Tibial nerve (tissue), 4 donors: ENCODE data around the gene SCEL. TPM values are rescaled to one million over a fixed set of nuclear protein-coding genes. Genes with fewer than 3 reads are reported as not detected.

ENCODE experiments used
- DNase-seq, 2 donors: peaks; one replicate each; pipeline ENCODE4 v3.0.0-alpha.2; 2019; ENCODE audit warnings: low spot score in 2 of 2
- H3K27ac ChIP-seq, 4 donors: fragments of 200-600 bp; sonication (generic) in 3 of 4; one replicate each; pipeline ENCODE4 v1.5.1; 2017 to 2019; ENCODE audit warnings: mild to moderate bottlenecking in 1 of 4
- H3K27me3 ChIP-seq, 2 donors: fragments of 200-600 bp; sonication (generic) in 1 of 2; one replicate each; pipeline versions ENCODE4 v1.5.1 to v1.6.0; 2017 to 2019
- H3K36me3 ChIP-seq, 3 donors: fragments of 200-600 bp; sonication (generic); one replicate each; pipeline ENCODE4 v1.5.1; 2018 to 2019
- H3K4me1 ChIP-seq, 4 donors: fragments of 200-600 bp; sonication (generic) in 3 of 4; one replicate each; pipeline ENCODE4 v1.5.1; 2017 to 2019
- H3K4me3 ChIP-seq, 4 donors: fragments of 200-600 bp; sonication (generic) in 3 of 4; one replicate each; pipeline ENCODE4 v1.5.1; 2017 to 2019; ENCODE audit warnings: mild to moderate bottlenecking in 1 of 4, moderate library complexity in 1 of 4
- H3K9me3 ChIP-seq, 4 donors: fragments of 200-600 bp; sonication (generic) in 3 of 4; one replicate each; pipeline ENCODE4 v1.5.1; 2017 to 2019
- CTCF ChIP-seq, 5 experiments: fragments of 200-600 bp in 3 of 5; fragments of 450-650 bp in 2 of 5; sonication (generic) in 3 of 5; IDR thresholded peaks; one replicate each; pipeline ENCODE4 v1.5.1; 2016 to 2019; ENCODE audit warnings: antibody characterized with exemption in 5 of 5, mild to moderate bottlenecking in 3 of 5, moderate library complexity in 2 of 5
- EP300 ChIP-seq, 2 donors: sonication (generic); formaldehyde crosslinking; IDR thresholded peaks; one replicate each; pipeline ENCODE4 v1.6.1; 2017; ENCODE audit warnings: antibody characterized with exemption in 2 of 2, mild to moderate bottlenecking in 1 of 2
- POLR2A ChIP-seq, 2 donors: fragments of 450-650 bp; IDR thresholded peaks; one replicate each; pipeline ENCODE4 v1.6.1; 2017; ENCODE audit warnings: antibody characterized with exemption in 2 of 2, mild to moderate bottlenecking in 2 of 2, moderate library complexity in 2 of 2
- WGBS, 2 donors: methylation state at CpG; one replicate each; pipeline ENCODE4 v1.1.5; 2018; 5-methylcytosine and 5-hydroxymethylcytosine counted together
- total RNA-seq, 4 donors: library from RNA; depleted of rRNA; stranded (reverse); fragments of >200 nt; gene quantifications; one replicate each; pipeline ENCODE4 v1.1.0, GENCODE V29; 2016

SCEL gene
- total RNA-seq, 4 donors from 2014 or later: not detected

- Histone ChIP-seq H3K9me3 (no peaks in the 10 kb centered on the region), H3K4me1 (peaks cover 0 to 9% (median 2%) of the 10 kb centered on the region in 4 donors), H3K27ac (no peak overlapping the region), H3K4me3 (no peak overlapping the region), H3K27me3 (no peaks in the 10 kb centered on the region), H3K36me3 (no peaks in the 10 kb centered on the region)
- DNase-seq: no peak
- WGBS, 2 donors: 39 to 41% methylated on average over 5 of the region's 5 CpGs
- TF ChIP-seq POLR2A (IDR thresholded peaks at IDR 0.05) (no peak), EP300 (IDR thresholded peaks at IDR 0.05) (no peak), CTCF (IDR thresholded peaks at IDR 0.05) (no peak)
Observed at GRCh38 chr13:77507931-77508776, 27.4 kb upstream of the SCEL start.

GRCh38 chr13:77508959-77509620 is 26.4 kb upstream of the SCEL start:
- DNase-seq: no peak
- H3K9me3 ChIP-seq: no peaks in the 10 kb centered on the region
- no peaks in the 10 kb centered on the region for H3K27me3 ChIP-seq
- WGBS, 2 donors: 14 to 17% methylated on average over 4 of the region's 4 CpGs
- peak overlapping the region in 2 of 4 donors; percentile 30 to 33 for H3K27ac ChIP-seq
- peaks cover 0 to 9% (median 2%) of the 10 kb centered on the region in 4 donors for H3K4me1 ChIP-seq
- H3K4me3 ChIP-seq: no peak overlapping the region
- TF ChIP-seq POLR2A (IDR thresholded peaks at IDR 0.05): no peak
- TF ChIP-seq CTCF (IDR thresholded peaks at IDR 0.05): no peak
- no peak for TF ChIP-seq EP300 (IDR thresholded peaks at IDR 0.05)
- no peaks in the 10 kb centered on the region for H3K36me3 ChIP-seq

GRCh38 chr13:77510156-77510555 is 25.4 kb upstream of the SCEL start:
- Histone ChIP-seq H3K4me1 (peaks cover 0 to 9% (median 2%) of the 10 kb centered on the region in 4 donors), H3K4me3 (no peak overlapping the region), H3K36me3 (no peaks in the 10 kb centered on the region), H3K27ac (no peak overlapping the region), H3K27me3 (no peaks in the 10 kb centered on the region), H3K9me3 (no peaks in the 10 kb centered on the region)
- WGBS, 2 donors: 94 to 97% methylated on average over 3 of the region's 3 CpGs
- no peak for DNase-seq
- no peak for TF ChIP-seq CTCF (IDR thresholded peaks at IDR 0.05)

- Histone ChIP-seq H3K4me1 (peaks cover 0 to 9% (median 2%) of the 10 kb centered on the region in 4 donors), H3K36me3 (no peaks in the 10 kb centered on the region), H3K9me3 (no peaks in the 10 kb centered on the region), H3K27ac (no peak overlapping the region), H3K4me3 (no peak overlapping the region), H3K27me3 (no peaks in the 10 kb centered on the region)
- TF ChIP-seq POLR2A (IDR thresholded peaks at IDR 0.05) (no peak), EP300 (IDR thresholded peaks at IDR 0.05) (no peak), CTCF (IDR thresholded peaks at IDR 0.05) (no peak)
- WGBS, 2 donors: 59 to 60% methylated on average over 5 of the region's 5 CpGs
- DNase-seq: no peak
Observed at GRCh38 chr13:77511552-77511951, 24.0 kb upstream of the SCEL start.

- H3K4me1 ChIP-seq: peaks cover 0 to 7% (median 2%) of the 10 kb centered on the region in 4 donors
- DNase-seq: no peak
- no peak overlapping the region for H3K4me3 ChIP-seq
- H3K27me3 ChIP-seq: no peaks in the 10 kb centered on the region
- no peak overlapping the region for H3K27ac ChIP-seq
- no peaks in the 10 kb centered on the region for H3K36me3 ChIP-seq
- WGBS, 2 donors: 77 to 80% methylated on average over 2 of the region's 2 CpGs
- TF ChIP-seq CTCF (IDR thresholded peaks at IDR 0.05) (no peak), EP300 (IDR thresholded peaks at IDR 0.05) (no peak), POLR2A (IDR thresholded peaks at IDR 0.05) (no peak)
- H3K9me3 ChIP-seq: no peaks in the 10 kb centered on the region
Observed at GRCh38 chr13:77513719-77514335, 21.7 kb upstream of the SCEL start.
